Measurements from ENCODE around the gene USP2.

DNA sequence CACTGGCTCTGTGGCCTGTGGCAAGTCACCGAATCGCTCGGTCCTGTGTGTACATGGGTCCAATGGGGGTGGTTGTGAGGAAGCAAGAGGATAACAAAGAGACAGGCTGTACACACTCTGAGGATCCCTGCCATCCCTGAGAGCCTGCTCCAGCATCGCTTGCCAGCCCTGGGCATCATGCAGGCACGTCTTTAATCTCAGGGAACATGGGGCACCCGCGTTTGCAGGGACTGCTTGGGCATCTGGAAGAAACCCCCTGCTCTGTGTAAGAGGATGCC, 39.5 kb downstream of the USP2 start:
- TF ChIP-seq, protein P1, sequence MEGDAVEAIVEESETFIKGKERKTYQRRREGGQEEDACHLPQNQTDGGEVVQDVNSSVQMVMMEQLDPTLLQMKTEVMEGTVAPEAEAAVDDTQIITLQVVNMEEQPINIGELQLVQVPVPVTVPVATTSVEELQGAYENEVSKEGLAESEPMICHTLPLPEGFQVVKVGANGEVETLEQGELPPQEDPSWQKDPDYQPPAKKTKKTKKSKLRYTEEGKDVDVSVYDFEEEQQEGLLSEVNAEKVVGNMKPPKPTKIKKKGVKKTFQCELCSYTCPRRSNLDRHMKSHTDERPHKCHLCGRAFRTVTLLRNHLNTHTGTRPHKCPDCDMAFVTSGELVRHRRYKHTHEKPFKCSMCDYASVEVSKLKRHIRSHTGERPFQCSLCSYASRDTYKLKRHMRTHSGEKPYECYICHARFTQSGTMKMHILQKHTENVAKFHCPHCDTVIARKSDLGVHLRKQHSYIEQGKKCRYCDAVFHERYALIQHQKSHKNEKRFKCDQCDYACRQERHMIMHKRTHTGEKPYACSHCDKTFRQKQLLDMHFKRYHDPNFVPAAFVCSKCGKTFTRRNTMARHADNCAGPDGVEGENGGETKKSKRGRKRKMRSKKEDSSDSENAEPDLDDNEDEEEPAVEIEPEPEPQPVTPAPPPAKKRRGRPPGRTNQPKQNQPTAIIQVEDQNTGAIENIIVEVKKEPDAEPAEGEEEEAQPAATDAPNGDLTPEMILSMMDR (IDR thresholded peaks at IDR 0.05; ENCODE audit: borderline replicate concordance, extremely low read depth, low read length, poor library complexity, severe bottlenecking), result no peak
- TF ChIP-seq EZH2 (IDR thresholded peaks at IDR 0.05; ENCODE audit: borderline replicate concordance, low read depth, low read length, severe bottlenecking), result no peak
